ENCODE data around the gene DNM1.

GRCh38 chr9:128253140-128253990, 50.2 kb downstream of the DNM1 start:
- TF ChIP-seq CTCF (IDR thresholded peaks at IDR 0.05), result no peak
- no peak for TF ChIP-seq POLR2AphosphoS5 (IDR thresholded peaks at IDR 0.05; ENCODE audit: low read depth, low read length)
- no peak for TF ChIP-seq RAD21 (IDR thresholded peaks at IDR 0.05; ENCODE audit: low read length)
- TF ChIP-seq FOXM1 (IDR thresholded peaks at IDR 0.05; ENCODE audit: low read depth), result no peak
- no peak for TF ChIP-seq GABPA (IDR thresholded peaks at IDR 0.05; ENCODE audit: low read depth)
- no peak for TF ChIP-seq SIN3A (IDR thresholded peaks at IDR 0.05; ENCODE audit: borderline replicate concordance, low read depth, low read length)
- TF ChIP-seq CHD2 (IDR thresholded peaks at IDR 0.05; ENCODE audit: low read length, partially characterized antibody), result no peak
- TF ChIP-seq EP300 (IDR thresholded peaks at IDR 0.05; ENCODE audit: borderline replicate concordance in 1 of 2, low read depth in 1 of 2, low read length in 1 of 2), result no peak
- no peak for TF ChIP-seq FOXJ3 (CRISPR knock-in tag; IDR thresholded peaks at IDR 0.05)

Data from SK-N-SH (cell line).